Upper lobe of right lung (tissue), 1 donor: ENCODE data around the gene SNX2. TPM values are rescaled to one million over a fixed set of nuclear protein-coding genes. Genes with fewer than 3 reads are reported as not detected.

Source experiments
- ATAC-seq: fragments of 200-7000 bp; cut with Tn5 transposase; one replicate; pipeline ENCODE4 v1.9.1; 2020; ENCODE audit warnings: mild to moderate bottlenecking, moderate library complexity
- DNase-seq: peaks from one replicate; pipeline ENCODE4 v3.0.0-alpha.2; 2020
- H3K27ac ChIP-seq: fragments of 200-600 bp; one replicate; pipeline ENCODE4 v1.8.0; 2022
- H3K27me3 ChIP-seq: fragments of 200-600 bp; one replicate; pipeline ENCODE4 v1.8.0; 2022; ENCODE audit warnings: mild to moderate bottlenecking
- H3K36me3 ChIP-seq: fragments of 200-600 bp; one replicate; pipeline ENCODE4 v1.8.0; 2022
- H3K4me1 ChIP-seq: fragments of 200-600 bp; one replicate; pipeline ENCODE4 v1.8.0; 2022
- H3K4me3 ChIP-seq: fragments of 200-600 bp; one replicate; pipeline ENCODE4 v1.8.0; 2022; ENCODE audit warnings: mild to moderate bottlenecking
- H3K9me3 ChIP-seq: fragments of 200-600 bp; one replicate; pipeline ENCODE4 v1.8.0; 2022
- CTCF ChIP-seq: fragments of 200-600 bp; IDR thresholded peaks from one replicate; pipeline ENCODE4 v1.8.0; 2022; ENCODE audit warnings: antibody characterized with exemption
- intact Hi-C: fragments of 100-400 bp; cut with DNase I; formaldehyde crosslinking; loops from one replicate; pipeline ENCODE4 v1.11.0; 2022
- total RNA-seq: library from RNA; stranded (reverse); fragmentation: NEBNext Ultra II Directional; extraction: Animal tissue kit (Norgen Biotek cat#: 25700); gene quantifications from one replicate; pipeline ENCODE4 v1.2.1, GENCODE V29; 2021
- donor health status: DM: no; HTN: yes; CAD: no; lungs with severe emphysema.

Gene SNX2
- total RNA-seq, 1 donor from 2014 or later, result 102 TPM

- ATAC-seq (no peak), DNase-seq (no peak)
- H3K9me3 ChIP-seq, result no peaks in the 10 kb centered on the region
- no peaks in the 10 kb centered on the region for H3K4me1 ChIP-seq
- TF ChIP-seq CTCF, result no peak
- intact Hi-C loops, result no loop called here
- H3K27ac ChIP-seq, result no peak overlapping the region
- no peaks in the 10 kb centered on the region for H3K36me3 ChIP-seq
- H3K27me3 ChIP-seq, result no peaks in the 10 kb centered on the region
- H3K4me3 ChIP-seq, result no peak overlapping the region
Measured at GRCh38 chr5:122738088-122738487, 36.8 kb upstream of the SNX2 start.

- DNase-seq, result no peak
- no peaks in the 10 kb centered on the region for H3K36me3 ChIP-seq
- no peaks in the 10 kb centered on the region for H3K9me3 ChIP-seq
- no peaks in the 10 kb centered on the region for H3K27me3 ChIP-seq
- H3K4me3 ChIP-seq, result no peak overlapping the region
- no peaks in the 10 kb centered on the region for H3K4me1 ChIP-seq
- no peak for ATAC-seq
- TF ChIP-seq CTCF, result no peak
- intact Hi-C loops, result no loop called here
- no peak overlapping the region for H3K27ac ChIP-seq
Measured at GRCh38 chr5:122741681-122742080, 33.2 kb upstream of the SNX2 start.

GRCh38 chr5:122743261-122743660 is 31.6 kb upstream of the SNX2 start:
- H3K4me3 ChIP-seq, result no peak overlapping the region
- TF ChIP-seq CTCF, result no peak
- ATAC-seq (no peak), DNase-seq (no peak)
- no peak overlapping the region for H3K27ac ChIP-seq
- H3K9me3 ChIP-seq, result no peaks in the 10 kb centered on the region
- intact Hi-C loops, result no loop called here
- H3K4me1 ChIP-seq, result no peaks in the 10 kb centered on the region
- H3K27me3 ChIP-seq, result no peaks in the 10 kb centered on the region
- no peaks in the 10 kb centered on the region for H3K36me3 ChIP-seq

GRCh38 chr5:122745597-122745996 is 29.3 kb upstream of the SNX2 start:
- H3K27ac ChIP-seq, result no peak overlapping the region
- no peaks in the 10 kb centered on the region for H3K9me3 ChIP-seq
- TF ChIP-seq CTCF, result no peak
- intact Hi-C loops, result no loop called here
- no peaks in the 10 kb centered on the region for H3K4me1 ChIP-seq
- DNase-seq, result no peak
- no peaks in the 10 kb centered on the region for H3K36me3 ChIP-seq
- H3K4me3 ChIP-seq, result no peak overlapping the region
- ATAC-seq, result no peak
- H3K27me3 ChIP-seq, result no peaks in the 10 kb centered on the region

GRCh38 chr5:122749886-122750285 is 25.0 kb upstream of the SNX2 start:
- Histone ChIP-seq H3K27me3 (no peaks in the 10 kb centered on the region), H3K9me3 (no peaks in the 10 kb centered on the region), H3K27ac (no peak overlapping the region), H3K4me1 (no peaks in the 10 kb centered on the region), H3K4me3 (no peak overlapping the region), H3K36me3 (no peaks in the 10 kb centered on the region)
- intact Hi-C loops, result no loop called here
- DNase-seq, result no peak
- TF ChIP-seq CTCF, result no peak
- peak; percentile 49 for ATAC-seq

- ATAC-seq (peak; percentile 10), DNase-seq (no peak)
- Histone ChIP-seq H3K27me3 (no peaks in the 10 kb centered on the region), H3K4me1 (no peaks in the 10 kb centered on the region), H3K27ac (no peak overlapping the region), H3K36me3 (no peaks in the 10 kb centered on the region), H3K9me3 (no peaks in the 10 kb centered on the region), H3K4me3 (no peak overlapping the region)
- no peak for TF ChIP-seq CTCF
- intact Hi-C loops, result no loop called here
Measured at GRCh38 chr5:122751293-122751782, 23.5 kb upstream of the SNX2 start.
